IMR-90 (cell line): Measurements from ENCODE around the gene ZNF544. TPM values are rescaled to one million over a fixed set of nuclear protein-coding genes. Genes with fewer than 3 reads are reported as not detected.

ENCODE experiments used
- ATAC-seq: fragments of 200-7000 bp; cut with Tn5 transposase; 2 replicates; pipeline ENCODE4 v1.9.1; 2020; ENCODE audit warnings: low read depth, mild to moderate bottlenecking, moderate library complexity
- BruUV-seq: library from RNA; stranded (reverse); fragments of 400-500 nt; replicated peaks from 2 replicates; lab custom pipeline; 2021; lab: Mats Ljungman, UMichigan
- CTCF ChIA-PET: fragments of 300-600 bp; formaldehyde crosslinking; extraction: SDS; loops from one replicate; lab custom pipeline; 2021; ENCODE audit warnings: antibody characterized with exemption; lab: Yijun Ruan, JAX
- POLR2A ChIA-PET: fragments of 300-600 bp; sonication (Branson Sonifier 250); formaldehyde crosslinking; loops from one replicate; lab custom pipeline; 2022; ENCODE audit warnings: antibody characterized with exemption; ENCODE audit not compliant: unreplicated experiment; lab: Charles Lee
- DNase-seq: peaks from one replicate; pipeline ENCODE4 v3.0.0; 2013
- H2AFZ ChIP-seq: replicated peaks from 2 replicates; pipeline ENCODE3; 2013; ENCODE audit warnings: low read length, mild to moderate bottlenecking; ENCODE audit not compliant: poor library complexity
- H2AK5ac ChIP-seq: 2 replicates; pipeline ENCODE4 v1.6.1; 2013; ENCODE audit warnings: low read depth, low read length, inconsistent platforms
- H2AK9ac ChIP-seq: replicated peaks from 2 replicates; pipeline ENCODE3; 2013; ENCODE audit warnings: mild to moderate bottlenecking, low read depth, low read length, moderate library complexity; ENCODE audit not compliant: poor library complexity
- H2BK120ac ChIP-seq: 2 replicates; pipeline ENCODE4 v1.6.1; 2013; ENCODE audit warnings: low read depth, low read length, inconsistent platforms
- H2BK15ac ChIP-seq: 3 replicates; pipeline ENCODE4 v1.6.1; 2013; ENCODE audit warnings: low read depth, low read length, inconsistent platforms
- H2BK20ac ChIP-seq: 2 replicates; pipeline ENCODE4 v1.6.1; 2013; ENCODE audit warnings: low read depth, mild to moderate bottlenecking, inconsistent platforms, low read length, moderate library complexity
- H2BK5ac ChIP-seq: 2 replicates; pipeline ENCODE4 v1.6.1; 2013; ENCODE audit warnings: mild to moderate bottlenecking, low read depth, low read length, inconsistent platforms; ENCODE audit not compliant: poor library complexity, severe bottlenecking
- H3K14ac ChIP-seq: replicated peaks from 2 replicates; pipeline ENCODE4 v1.6.1; 2013; ENCODE audit warnings: low read depth, low read length, inconsistent platforms
- H3K18ac ChIP-seq: 2 replicates; pipeline ENCODE4 v1.6.1; 2013; ENCODE audit warnings: low read depth, low read length, control low read depth
- H3K23ac ChIP-seq: 2 replicates; pipeline ENCODE4 v1.6.1; 2013; ENCODE audit warnings: low read depth, low read length, inconsistent platforms
- H3K27ac ChIP-seq: 2 replicates; pipeline ENCODE4 v1.5.1; 2013; ENCODE audit warnings: mild to moderate bottlenecking, control low read depth, low read length; ENCODE audit not compliant: insufficient read depth
- H3K27me3 ChIP-seq: 2 replicates; pipeline ENCODE4 v1.6.1; 2013; ENCODE audit warnings: low read length; ENCODE audit not compliant: control insufficient read depth, insufficient read depth
- H3K36me3 ChIP-seq: 2 replicates; pipeline ENCODE4 v1.6.1; 2013; ENCODE audit warnings: low read length, mixed read lengths; ENCODE audit not compliant: control insufficient read depth, insufficient read depth
- H3K4ac ChIP-seq: 2 replicates; pipeline ENCODE4 v1.6.1; 2013; ENCODE audit warnings: low read depth, low read length, inconsistent platforms
- H3K4me1 ChIP-seq: 2 replicates; pipeline ENCODE4 v1.6.1; 2013; ENCODE audit warnings: low read length, mixed read lengths; ENCODE audit not compliant: control insufficient read depth, insufficient read depth
- H3K4me2 ChIP-seq: 2 replicates; pipeline ENCODE4 v1.6.1; 2013; ENCODE audit warnings: low read depth, mild to moderate bottlenecking, control low read depth, low read length, moderate library complexity
- H3K4me3 ChIP-seq: 2 replicates; pipeline ENCODE4 v1.5.1; 2013; ENCODE audit warnings: low read depth, mild to moderate bottlenecking, control low read depth, low read length, moderate library complexity; ENCODE audit not compliant: insufficient read depth
- H3K56ac ChIP-seq: 2 replicates; pipeline ENCODE4 v1.6.1; 2013; ENCODE audit warnings: low read length, inconsistent platforms; ENCODE audit not compliant: insufficient read depth; ENCODE audit errors: extremely low read depth
- H3K79me1 ChIP-seq, 2 experiments: 2 replicates each; pipeline ENCODE4 v1.6.1; 2013; ENCODE audit warnings: low read length in 2 of 2, inconsistent platforms in 1 of 2, low read depth in 1 of 2
- H3K9ac ChIP-seq: 2 replicates; pipeline ENCODE4 v1.6.1; 2013; ENCODE audit warnings: low read depth, low read length, control low read depth
- H3K9me1 ChIP-seq: 2 replicates; pipeline ENCODE4 v1.6.1; 2013; ENCODE audit warnings: low read length, inconsistent platforms; ENCODE audit not compliant: insufficient read depth
- H3K9me3 ChIP-seq: 2 replicates; pipeline ENCODE4 v1.6.1; 2013; ENCODE audit warnings: low read length; ENCODE audit not compliant: control insufficient read depth, insufficient read depth
- H4K20me1 ChIP-seq: 2 replicates; pipeline ENCODE4 v1.6.1; 2013; ENCODE audit warnings: low read length, inconsistent platforms; ENCODE audit not compliant: insufficient read depth
- H4K5ac ChIP-seq: 2 replicates; pipeline ENCODE4 v1.6.1; 2013; ENCODE audit warnings: mild to moderate bottlenecking, low read depth, low read length, control low read depth
- H4K8ac ChIP-seq, 2 experiments: 2 replicates each; pipeline ENCODE4 v1.6.1; 2013; ENCODE audit warnings: low read depth in 2 of 2, low read length in 2 of 2, control low read depth in 1 of 2, inconsistent platforms in 1 of 2
- H4K91ac ChIP-seq: 2 replicates; pipeline ENCODE4 v1.6.1; 2013; ENCODE audit warnings: low read depth, low read length, inconsistent platforms; ENCODE audit not compliant: insufficient read depth
- CEBPB ChIP-seq: IDR thresholded peaks from 2 replicates; pipeline ENCODE4 v1.6.1; 2012; ENCODE audit warnings: low read depth, low read length, improper control_type of control experiment
- MAFK ChIP-seq: IDR thresholded peaks from 2 replicates; pipeline ENCODE4 v1.6.1; 2012; ENCODE audit warnings: low read depth, low read length, improper control_type of control experiment
- MAZ ChIP-seq: IDR thresholded peaks from 2 replicates; pipeline ENCODE4 v1.6.1; 2012; ENCODE audit warnings: low read depth, mild to moderate bottlenecking, low read length, improper control_type of control experiment, moderate library complexity, borderline replicate concordance
- NFE2L2 ChIP-seq: fragments of 150-350 bp; IDR thresholded peaks from 2 replicates; pipeline ENCODE4 v1.6.1; 2016; ENCODE audit warnings: low read depth, mild to moderate bottlenecking, low read length
- RCOR1 ChIP-seq: IDR thresholded peaks from 2 replicates; pipeline ENCODE4 v1.6.1; 2012; ENCODE audit warnings: mild to moderate bottlenecking, low read length, improper control_type of control experiment; ENCODE audit not compliant: insufficient replicate concordance
- WGBS, 2 experiments: methylation state at CpG; one replicate each; pipeline versions ENCODE4 v1.1.5 to v1.1.7; 2013; ENCODE audit warnings: missing lambda C conversion rate in 2 of 2; ENCODE audit not compliant: insufficient read length in 1 of 2; ENCODE audit errors: extremely low coverage in 2 of 2; 5-methylcytosine and 5-hydroxymethylcytosine counted together
- dilution Hi-C: fragments of 300-500 bp; cut with HindIII; formaldehyde crosslinking; loops from one replicate; pipeline ENCODE4 v1.14.3; 2018; ENCODE audit warnings: low sequenced_read_pairs; ENCODE audit not compliant: unreplicated experiment
- in situ Hi-C: fragments of 300-500 bp; cut with MboI; formaldehyde crosslinking; loops from 3 replicates; pipeline ENCODE4 v1.14.3; 2019; ENCODE audit warnings: low sequenced_read_pairs, inconsistent platforms, mixed read lengths
- intact Hi-C: fragments of 100-400 bp; cut with micrococcal nuclease; formaldehyde crosslinking; loops from 2 replicates; pipeline ENCODE4 v1.10.0; 2022
- polyA plus RNA-seq, 3 experiments: library from polyadenylated mRNA; depleted of rRNA; stranded (reverse); fragments of >200 nt; gene quantifications; 2 replicates each; pipeline ENCODE4 v1.2.3, GENCODE V29; 2012; ENCODE audit warnings: low replicate concordance in 1 of 3
- total RNA-seq: library from RNA; depleted of rRNA; stranded (reverse); fragments of >200 nt; gene quantifications from 2 replicates; pipeline ENCODE4 v1.2.3, GENCODE V29; 2012

The ZNF544 gene
- total and polyA plus RNA-seq, 2 of the 4 experiments (the other 2 are of a cell fraction) = 19.3 to 45.9 TPM

- CTCF ChIA-PET = no interaction called here
- POLR2A ChIA-PET = no interaction called here
- intact Hi-C loops = no loop called here
Measured at GRCh38 chr19:58291943-58292342, 63.2 kb downstream of the ZNF544 start.

More at GRCh38 chr19:58291943-58292342, 63.2 kb downstream of the ZNF544 start:
- no peak overlapping the region for H3K9ac ChIP-seq
- H3K56ac ChIP-seq = no peak overlapping the region
- no peak overlapping the region for H3K27ac ChIP-seq
- no peaks in the 10 kb centered on the region for H3K4me1 ChIP-seq
- TF ChIP-seq RCOR1 (no peak), MAFK (peak; percentile 56), NFE2L2 (no peak), MAZ (no peak), CEBPB (no peak)
- H3K23ac ChIP-seq = no peak overlapping the region
- 93% methylated on average over 3 of the region's 7 CpGs; no CpG with 5 or more reads in 1 of the 2 experiments for WGBS, 2 experiments
- H3K4ac ChIP-seq = no peak overlapping the region
- no peak overlapping the region for H4K91ac ChIP-seq
- no TSS peak for BruUV-seq
- no peaks in the 10 kb centered on the region for H4K20me1 ChIP-seq
- no peak overlapping the region for H2AK9ac ChIP-seq
- no peak overlapping the region for H3K14ac ChIP-seq
- H4K5ac ChIP-seq = no peak overlapping the region
- H4K8ac ChIP-seq = no peak overlapping the region
- no peak overlapping the region for H2AFZ ChIP-seq
- dilution Hi-C loops = no loop called here
- ATAC-seq = no peak
- H3K79me1 ChIP-seq = peaks cover 19 to 31% of the 10 kb centered on the region in 2 experiments
- no peak overlapping the region for H2AK5ac ChIP-seq
- H3K9me1 ChIP-seq = no peaks in the 10 kb centered on the region
- no peak overlapping the region for H2BK15ac ChIP-seq
- no peaks in the 10 kb centered on the region for H3K27me3 ChIP-seq
- no peak overlapping the region for H2BK5ac ChIP-seq
- peaks cover 62% of the 10 kb centered on the region for H3K9me3 ChIP-seq
- DNase-seq = no peak
- no peak overlapping the region for H2BK120ac ChIP-seq
- H3K4me2 ChIP-seq = no peak overlapping the region
- H3K4me3 ChIP-seq = no peak overlapping the region
- peaks cover 82% of the 10 kb centered on the region for H3K36me3 ChIP-seq
- in situ Hi-C loops = no loop called here
- no peak overlapping the region for H2BK20ac ChIP-seq
- no peak overlapping the region for H3K18ac ChIP-seq
